ENCODE measurements around the gene TVP23A.

Gene TVP23A

DNA sequence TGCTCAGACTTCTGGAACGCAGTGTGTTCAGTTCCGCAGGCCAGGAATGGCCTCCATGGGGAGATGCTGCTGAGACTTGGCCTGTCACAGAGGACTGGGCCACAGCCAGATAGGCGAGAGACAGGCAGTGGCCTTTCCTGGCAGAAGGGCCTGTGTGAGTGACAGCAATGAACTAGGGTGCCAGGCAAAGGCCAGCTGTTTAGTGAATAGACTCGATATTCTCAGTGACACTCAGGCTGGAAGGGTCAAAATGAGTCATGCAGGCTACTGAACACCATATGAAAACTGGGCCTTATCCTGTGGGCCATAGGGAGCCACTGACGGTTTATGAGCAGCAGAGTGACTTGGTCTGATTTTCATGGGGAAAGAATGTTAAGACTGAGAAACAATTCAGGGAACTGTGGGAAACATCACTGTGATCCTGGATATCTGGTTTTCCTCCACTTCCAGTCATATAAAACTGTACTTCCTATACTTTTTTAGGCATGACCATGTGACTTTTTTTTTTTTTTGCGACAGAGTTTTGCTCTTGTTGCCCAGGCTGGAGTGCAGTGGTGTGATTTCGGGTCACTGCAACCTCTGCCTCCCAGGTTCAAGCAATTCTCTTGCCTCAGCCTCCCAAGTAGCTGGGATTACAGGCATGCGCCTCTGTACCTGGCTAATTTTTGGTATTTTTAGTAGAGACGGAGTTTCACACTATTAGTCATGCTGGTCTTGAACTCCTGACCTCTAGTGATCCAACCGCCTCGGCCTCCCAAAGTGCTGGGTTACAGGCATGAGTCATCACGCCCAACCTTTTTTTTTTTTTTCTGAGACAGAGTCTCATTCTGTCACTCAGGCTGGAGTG, 80.1 kb downstream of the TVP23A start:
- Mint-ChIP-seq H3K36me3 (no peaks in the 10 kb centered on the region), H3K27me3 (no peaks in the 10 kb centered on the region), H3K4me3 (peak overlapping the region; percentile 27), H3K4me1 (ENCODE audit: low read depth) (peaks cover 29% of the 10 kb centered on the region), H3K27ac (peak overlapping the region; percentile 16), H3K9me3 (ENCODE audit: low read depth) (no peaks in the 10 kb centered on the region)

DNA sequence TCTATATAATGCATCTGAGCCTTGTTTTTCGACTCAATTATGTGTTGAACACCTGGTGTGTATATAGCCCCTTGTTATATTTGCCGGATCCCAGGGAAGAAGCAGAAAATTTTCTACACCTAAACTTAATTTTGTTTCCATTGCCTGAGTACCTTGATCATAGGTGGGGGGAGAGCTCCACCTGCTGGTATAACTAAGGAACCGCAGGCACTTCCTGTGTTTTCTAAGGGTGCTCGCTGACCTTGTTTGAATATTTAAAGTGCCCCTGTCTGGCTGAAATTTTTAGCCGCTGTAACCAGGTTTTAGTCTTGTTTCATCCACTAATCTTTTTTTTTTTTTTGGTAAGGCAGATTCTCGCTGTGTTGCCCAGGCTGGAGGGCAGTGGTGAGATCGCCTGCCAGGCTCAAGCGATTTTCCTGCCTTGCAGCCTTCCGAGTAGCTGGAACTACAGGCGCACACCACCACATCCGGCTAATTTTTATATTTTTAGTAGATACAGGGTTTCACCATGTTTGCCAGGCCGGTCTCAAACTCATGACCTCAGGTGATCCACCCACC, 81.4 kb downstream of the TVP23A start:
- no peaks in the 10 kb centered on the region for H3K36me3 Mint-ChIP-seq
- H3K4me3 Mint-ChIP-seq = peak overlapping the region; percentile 58
- no peaks in the 10 kb centered on the region for H3K9me3 Mint-ChIP-seq (ENCODE audit: low read depth)
- H3K4me1 Mint-ChIP-seq (ENCODE audit: low read depth) = peaks cover 24% of the 10 kb centered on the region
- peak overlapping the region; percentile 56 for H3K27ac Mint-ChIP-seq
- H3K27me3 Mint-ChIP-seq = no peaks in the 10 kb centered on the region

DNA sequence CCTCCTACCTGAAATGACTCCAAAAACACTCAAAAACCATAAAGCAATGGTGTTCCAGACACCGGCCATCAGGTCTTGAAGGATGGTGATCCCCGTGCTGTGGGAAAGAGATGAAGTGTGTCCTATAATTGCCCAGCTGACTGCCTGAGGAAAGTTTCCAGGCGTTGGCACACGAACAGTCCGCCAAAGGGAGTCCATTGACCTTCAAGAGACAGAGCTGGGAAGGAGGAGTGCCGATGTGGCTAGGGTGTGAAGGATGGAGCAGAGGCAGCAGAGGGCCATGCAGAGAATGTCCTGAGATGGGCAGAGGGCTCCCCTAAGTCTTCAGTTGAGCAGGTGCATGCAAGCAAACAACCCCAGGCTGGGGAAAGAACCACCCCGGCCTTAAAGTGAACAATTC, 86.8 kb downstream of the TVP23A start:
- no peaks in the 10 kb centered on the region for H3K4me1 Mint-ChIP-seq (ENCODE audit: low read depth)

DNA sequence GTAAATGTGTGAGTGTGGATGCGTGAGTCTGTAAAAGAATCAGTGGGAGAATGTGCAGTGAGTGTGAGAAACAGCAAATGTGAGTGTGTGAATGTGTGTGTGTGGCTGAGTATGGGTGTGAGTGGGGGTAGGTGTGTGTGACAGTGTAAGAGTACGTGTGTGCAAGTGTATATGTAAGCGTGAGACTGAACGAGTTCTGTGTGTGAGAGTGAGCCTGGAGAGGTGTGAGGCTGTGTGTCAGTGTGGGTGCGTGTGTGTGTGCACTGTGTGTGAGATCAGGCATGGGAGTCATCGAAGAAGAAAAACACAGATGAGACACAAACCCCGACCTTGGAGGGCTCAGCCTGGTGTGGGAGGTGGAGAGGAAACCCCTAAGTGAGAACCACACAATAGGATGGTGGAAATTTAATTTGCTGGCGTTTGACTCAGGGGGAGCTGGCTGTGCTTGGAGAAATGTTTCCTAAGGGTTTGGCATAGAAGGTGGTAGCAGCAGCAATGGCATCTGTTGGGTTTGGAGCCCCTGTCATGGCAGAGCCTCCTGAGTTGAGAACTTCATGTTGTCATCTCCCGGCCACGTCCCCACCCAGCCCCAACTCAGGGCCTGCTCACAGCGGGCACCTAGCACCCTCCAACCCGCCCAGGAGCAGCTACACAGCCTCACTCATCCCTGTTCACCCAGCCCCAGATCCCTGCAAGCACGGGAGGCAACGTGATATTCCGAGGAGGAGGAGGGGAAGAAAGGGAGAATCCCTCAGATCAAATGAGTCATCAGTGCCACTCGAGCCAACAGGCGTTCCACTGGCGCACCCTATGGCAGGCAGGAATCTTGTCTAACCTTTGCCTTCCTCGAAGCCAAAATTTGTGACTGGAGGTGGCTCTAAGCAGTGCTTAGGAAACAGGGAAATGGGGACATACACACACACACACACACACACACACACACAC, 89.2 kb downstream of the TVP23A start:
- H3K9me3 Mint-ChIP-seq (ENCODE audit: low read depth) = no peaks in the 10 kb centered on the region
- H3K4me1 Mint-ChIP-seq (ENCODE audit: low read depth) = no peaks in the 10 kb centered on the region

More for the DNA sequence above, 86.8 kb downstream of the TVP23A start:
- H3K4me3 Mint-ChIP-seq = no peak overlapping the region
- peaks cover 2% of the 10 kb centered on the region for H3K36me3 Mint-ChIP-seq
- no peaks in the 10 kb centered on the region for H3K27me3 Mint-ChIP-seq
- H3K9me3 Mint-ChIP-seq (ENCODE audit: low read depth) = no peaks in the 10 kb centered on the region
- no peak overlapping the region for H3K27ac Mint-ChIP-seq

DNA sequence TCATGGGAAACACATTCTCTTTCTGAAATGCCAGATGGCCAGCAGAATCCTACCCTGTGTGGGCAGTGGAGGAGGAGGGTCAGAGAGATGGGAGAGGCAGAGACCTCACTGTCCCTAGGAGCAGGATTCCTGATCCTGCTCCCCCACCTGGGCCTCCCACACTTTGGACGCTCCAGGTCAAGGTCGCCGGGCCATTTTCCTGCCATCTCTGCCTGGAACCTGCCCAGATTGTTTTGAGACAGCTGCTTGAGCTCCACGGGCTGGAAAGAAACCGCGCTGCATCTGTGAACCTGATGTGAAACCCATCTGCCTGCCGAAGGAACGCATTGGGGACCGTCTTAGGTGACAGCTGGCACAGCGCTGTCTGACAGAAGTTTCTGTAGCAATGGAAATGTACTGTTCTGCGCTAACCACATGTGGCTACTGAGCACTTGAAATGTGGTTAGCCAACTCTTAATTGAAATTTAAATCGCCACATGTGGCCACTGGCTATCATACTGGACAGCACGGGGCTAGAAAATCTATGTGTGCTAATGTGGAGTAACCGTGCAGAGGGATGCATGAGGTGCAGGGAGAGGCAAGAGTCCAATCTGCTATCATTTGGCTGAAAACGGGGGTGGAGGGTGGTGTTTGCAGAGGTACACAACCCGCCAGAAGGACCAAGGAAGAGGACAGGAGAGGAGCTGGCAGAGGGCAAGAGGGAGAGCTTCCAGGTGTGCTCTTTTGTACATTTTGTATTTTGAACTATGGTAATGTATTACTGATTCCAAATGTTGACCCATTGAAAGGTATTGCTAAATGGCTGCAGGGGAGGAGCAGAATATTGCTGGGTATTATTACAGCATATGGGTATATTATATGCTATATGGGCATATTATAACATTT, 90.3 kb downstream of the TVP23A start:
- no peak overlapping the region for H3K27ac Mint-ChIP-seq
- no peaks in the 10 kb centered on the region for H3K4me1 Mint-ChIP-seq (ENCODE audit: low read depth)
- H3K36me3 Mint-ChIP-seq = peaks cover 2% of the 10 kb centered on the region
- no peaks in the 10 kb centered on the region for H3K9me3 Mint-ChIP-seq (ENCODE audit: low read depth)
- no peaks in the 10 kb centered on the region for H3K27me3 Mint-ChIP-seq
- no peak overlapping the region for H3K4me3 Mint-ChIP-seq

More for the DNA sequence above, 89.2 kb downstream of the TVP23A start:
- H3K4me3 Mint-ChIP-seq = no peak overlapping the region
- H3K36me3 Mint-ChIP-seq = peaks cover 2% of the 10 kb centered on the region
- no peaks in the 10 kb centered on the region for H3K27me3 Mint-ChIP-seq
- H3K27ac Mint-ChIP-seq = no peak overlapping the region

Data from activated naive CD8-positive, alpha-beta T cell (primary cell).